Thyroid gland (tissue), 4 donors: ENCODE measurements around the gene HPDL. TPM values are rescaled to one million over a fixed set of nuclear protein-coding genes. Genes with fewer than 3 reads are reported as not detected.

Source experiments
- DNase-seq, 2 donors: peaks; one replicate each; pipeline ENCODE4 v3.0.0-alpha.2; 2019
- H3K27ac ChIP-seq, 3 donors: fragments of 200-600 bp; sonication (generic); 1 replicate in 2 of 3; 2 replicates in 1 of 3; pipeline ENCODE4 v1.5.1; 2016 to 2019; ENCODE audit warnings: mild to moderate bottlenecking in 1 of 3, moderate library complexity in 1 of 3
- H3K27me3 ChIP-seq: fragments of 200-600 bp; sonication (generic); one replicate; pipeline ENCODE4 v1.5.1; 2019
- H3K36me3 ChIP-seq, 2 donors: fragments of 200-600 bp; sonication (generic); one replicate each; pipeline ENCODE4 v1.5.1; 2016 to 2019
- H3K4me1 ChIP-seq, 2 donors: fragments of 200-600 bp; sonication (generic); one replicate each; pipeline ENCODE4 v1.5.1; 2017 to 2019
- H3K4me3 ChIP-seq, 3 donors: fragments of 200-600 bp; sonication (generic); replicated peaks in 1 of 3; 1 replicate in 2 of 3; 2 replicates in 1 of 3; pipeline ENCODE4 v1.5.1; 2016; ENCODE audit warnings: mild to moderate bottlenecking in 1 of 3
- H3K9me3 ChIP-seq: fragments of 200-600 bp; sonication (generic); one replicate; pipeline ENCODE4 v1.5.1; 2017
- CTCF ChIP-seq, 6 experiments: fragments of 200-600 bp in 3 of 6; fragments of 450-650 bp in 3 of 6; sonication (generic) in 3 of 6; IDR thresholded peaks; one replicate each; pipeline ENCODE4 v1.5.1; 2016 to 2019; ENCODE audit warnings: antibody characterized with exemption in 6 of 6, mild to moderate bottlenecking in 2 of 6, inconsistent platforms in 1 of 6, moderate library complexity in 1 of 6
- POLR2A ChIP-seq, 2 donors: fragments of 450-650 bp; IDR thresholded peaks; one replicate each; pipeline ENCODE4 v1.6.1; 2017; ENCODE audit warnings: antibody characterized with exemption in 2 of 2, mild to moderate bottlenecking in 2 of 2, moderate library complexity in 1 of 2
- WGBS, 2 donors: methylation state at CpG; one replicate each; pipeline ENCODE4 v1.1.5; 2017; 5-methylcytosine and 5-hydroxymethylcytosine counted together
- intact Hi-C: fragments of 100-400 bp; cut with DNase I; formaldehyde crosslinking; loops from one replicate; pipeline ENCODE4 v1.15.1; 2023
- total RNA-seq, 4 donors: library from RNA; depleted of rRNA; stranded (reverse); fragments of >200 nt; gene quantifications; one replicate each; pipeline ENCODE4 v1.2.3, GENCODE V29; 2016

The HPDL gene
- total RNA-seq, 4 donors from 2014 or later, result 0.27 to 3.5 (median 1.1) TPM

GRCh38 chr1:45303520-45304310 lies 23.0 kb upstream of the HPDL start:
- peaks cover 8 to 15% of the 10 kb centered on the region in 2 donors for H3K4me1 ChIP-seq
- H3K4me3 ChIP-seq, result peak overlapping the region; percentile 16 to 49 (median 47)
- H3K27ac ChIP-seq, result peak overlapping the region; percentile 85 to 88 (median 86)
- H3K9me3 ChIP-seq, result no peaks in the 10 kb centered on the region
- H3K36me3 ChIP-seq, result no peaks in the 10 kb centered on the region
- peak; percentile 99 for DNase-seq
- 0% methylated on average over 34 to 40 of the region's 68 CpGs for whole genome bisulfite sequencing, 2 donors
- TF ChIP-seq CTCF (IDR thresholded peaks at IDR 0.05) (peak; percentile 22 to 77 (median 64)), POLR2A (IDR thresholded peaks at IDR 0.05) (peak in 1 of 2 donors; percentile 77)
- intact Hi-C loops, result loop anchor here (5.0 kb wide), 1 partner anchor 189 kb away; the partner anchor contains the start of gene TESK2
- no peaks in the 10 kb centered on the region for H3K27me3 ChIP-seq

GRCh38 chr1:45304311-45305081 lies 22.2 kb upstream of the HPDL start:
- no peak for TF ChIP-seq POLR2A (IDR thresholded peaks at IDR 0.05)
- no peak for TF ChIP-seq CTCF (IDR thresholded peaks at IDR 0.05)
- Histone ChIP-seq H3K27ac (peak overlapping the region; percentile 85 to 88 (median 86)), H3K4me1 (peaks cover 8 to 15% of the 10 kb centered on the region in 2 donors), H3K36me3 (no peaks in the 10 kb centered on the region), H3K9me3 (no peaks in the 10 kb centered on the region), H3K4me3 (peak overlapping the region; percentile 16 to 49 (median 47)), H3K27me3 (no peaks in the 10 kb centered on the region)
- intact Hi-C loops, result loop anchor here (5.0 kb wide), 1 partner anchor 188 kb away; the partner anchor contains the start of gene TESK2
- 23 to 42% methylated on average over 8 to 15 of the region's 15 CpGs for WGBS, 2 donors
- DNase-seq, result peak; percentile 64 to 70

GRCh38 chr1:45305231-45305630 lies 21.5 kb upstream of the HPDL start:
- Histone ChIP-seq H3K27me3 (no peaks in the 10 kb centered on the region), H3K4me1 (peaks cover 8 to 13% of the 10 kb centered on the region in 2 donors), H3K9me3 (no peaks in the 10 kb centered on the region), H3K36me3 (no peaks in the 10 kb centered on the region), H3K4me3 (no peak overlapping the region), H3K27ac (peak overlapping the region in 1 of 3 donors; percentile 85)
- WGBS, 2 donors, result 90 to 92% methylated on average over 10 of the region's 10 CpGs
- intact Hi-C loops, result no loop called here
- TF ChIP-seq POLR2A (IDR thresholded peaks at IDR 0.05), result no peak
- TF ChIP-seq CTCF (IDR thresholded peaks at IDR 0.05), result no peak
- no peak for DNase-seq

- Histone ChIP-seq H3K36me3 (no peaks in the 10 kb centered on the region), H3K4me1 (peaks cover 8 to 9% of the 10 kb centered on the region in 2 donors), H3K27ac (no peak overlapping the region), H3K4me3 (no peak overlapping the region), H3K27me3 (no peaks in the 10 kb centered on the region), H3K9me3 (no peaks in the 10 kb centered on the region)
- WGBS, 2 donors, result 58 to 69% methylated on average over 8 of the region's 8 CpGs
- DNase-seq, result no peak
- intact Hi-C loops, result no loop called here
- no peak for TF ChIP-seq POLR2A (IDR thresholded peaks at IDR 0.05)
- no peak for TF ChIP-seq CTCF (IDR thresholded peaks at IDR 0.05)
Observed at GRCh38 chr1:45306319-45306718, 20.4 kb upstream of the HPDL start.
